ENCODE results near the gene RERE.
A peak's percentile ranks its signal among the peaks of the same experiment; 100 is the strongest.

Gene RERE

GRCh38 chr1:8817412-8818324 lies at the start of gene RERE:
Gene RERE, minus strand, starts transcription at chr1:8817640.
- peak; percentile 97 for DNase-seq

GRCh38 chr1:8866792-8867415 lies 49.5 kb upstream of the RERE start:
- DNase-seq, result no peak

GRCh38 chr1:8866173-8866791 lies 48.8 kb upstream of the RERE start:
- DNase-seq, result no peak

- DNase-seq, result no peak
Measured at GRCh38 chr1:8864713-8865344, 47.4 kb upstream of the RERE start.

- no peak for DNase-seq
Measured at GRCh38 chr1:8863794-8864233, 46.4 kb upstream of the RERE start.

GRCh38 chr1:8863138-8863537 lies 45.7 kb upstream of the RERE start:
- DNase-seq, result no peak

GRCh38 chr1:8862528-8862927 lies 45.1 kb upstream of the RERE start:
- peak; percentile 61 for DNase-seq

- DNase-seq, result no peak
Measured at GRCh38 chr1:8860738-8861516, 43.5 kb upstream of the RERE start.

- peak; percentile 73 for DNase-seq
Measured at GRCh38 chr1:8858888-8859706, 41.7 kb upstream of the RERE start.

GRCh38 chr1:8858112-8858668 lies 40.8 kb upstream of the RERE start:
- no peak for DNase-seq

- DNase-seq, result no peak
Measured at GRCh38 chr1:8856689-8857412, 39.4 kb upstream of the RERE start.

- no peak for DNase-seq
Measured at GRCh38 chr1:8854240-8854639, 36.8 kb upstream of the RERE start.

- no peak for DNase-seq
Measured at GRCh38 chr1:8851060-8851459, 33.6 kb upstream of the RERE start.

GRCh38 chr1:8848663-8849386 lies 31.4 kb upstream of the RERE start:
- DNase-seq, result peak; percentile 72

- DNase-seq, result no peak
Measured at GRCh38 chr1:8847990-8848389, 30.6 kb upstream of the RERE start.

GRCh38 chr1:8846263-8846662 lies 28.8 kb upstream of the RERE start:
- no peak for DNase-seq

- DNase-seq, result no peak
Measured at GRCh38 chr1:8845104-8846097, 28.0 kb upstream of the RERE start.

- no peak for DNase-seq
Measured at GRCh38 chr1:8844501-8845006, 27.1 kb upstream of the RERE start.
